Measurements from ENCODE around the gene ZRANB1. TPM values are rescaled to one million over a fixed set of nuclear protein-coding genes. Genes with fewer than 3 reads are reported as not detected.

Gene ZRANB1
- total RNA-seq, 3 donors from 2014 or later = 12.4 to 13.3 (median 13.0) TPM

GRCh38 chr10:124998624-124999291, 56.8 kb downstream of the ZRANB1 start:
- no peak for ATAC-seq
- no peaks in the 10 kb centered on the region for H3K36me3 Mint-ChIP-seq (ENCODE audit: insufficient read depth)
- no peaks in the 10 kb centered on the region for H3K4me1 Mint-ChIP-seq (ENCODE audit: low read depth)
- no peak overlapping the region for H3K4me3 Mint-ChIP-seq
- no peak for DNase-seq
- H3K27me3 Mint-ChIP-seq (ENCODE audit: low read depth) = peaks cover 2% of the 10 kb centered on the region
- no peaks in the 10 kb centered on the region for H3K9me3 Mint-ChIP-seq

GRCh38 chr10:124999433-125000365, 57.8 kb downstream of the ZRANB1 start:
- Mint-ChIP-seq H3K4me3 (no peak overlapping the region), H3K27me3 (ENCODE audit: low read depth) (peaks cover 2% of the 10 kb centered on the region), H3K4me1 (ENCODE audit: low read depth) (no peaks in the 10 kb centered on the region), H3K9me3 (no peaks in the 10 kb centered on the region), H3K36me3 (ENCODE audit: insufficient read depth) (no peaks in the 10 kb centered on the region)
- no peak for DNase-seq
- ATAC-seq = no peak

GRCh38 chr10:125000366-125001312, 58.7 kb downstream of the ZRANB1 start:
- no peaks in the 10 kb centered on the region for H3K36me3 Mint-ChIP-seq (ENCODE audit: insufficient read depth)
- H3K4me1 Mint-ChIP-seq (ENCODE audit: low read depth) = no peaks in the 10 kb centered on the region
- no peak overlapping the region for H3K4me3 Mint-ChIP-seq
- peaks cover 2% of the 10 kb centered on the region for H3K27me3 Mint-ChIP-seq (ENCODE audit: low read depth)
- no peaks in the 10 kb centered on the region for H3K9me3 Mint-ChIP-seq
- DNase-seq (no peak), ATAC-seq (no peak)

GRCh38 chr10:125001313-125002046, 59.6 kb downstream of the ZRANB1 start:
- no peaks in the 10 kb centered on the region for H3K36me3 Mint-ChIP-seq (ENCODE audit: insufficient read depth)
- no peak for DNase-seq
- H3K4me1 Mint-ChIP-seq (ENCODE audit: low read depth) = no peaks in the 10 kb centered on the region
- H3K4me3 Mint-ChIP-seq = no peak overlapping the region
- no peak for ATAC-seq
- no peaks in the 10 kb centered on the region for H3K9me3 Mint-ChIP-seq
- H3K27me3 Mint-ChIP-seq (ENCODE audit: low read depth) = peaks cover 2% of the 10 kb centered on the region

GRCh38 chr10:125002047-125002422, 60.1 kb downstream of the ZRANB1 start:
- no peaks in the 10 kb centered on the region for H3K36me3 Mint-ChIP-seq (ENCODE audit: insufficient read depth)
- DNase-seq (no peak), ATAC-seq (no peak)
- no peaks in the 10 kb centered on the region for H3K9me3 Mint-ChIP-seq
- H3K4me1 Mint-ChIP-seq (ENCODE audit: low read depth) = no peaks in the 10 kb centered on the region
- peaks cover 2% of the 10 kb centered on the region for H3K27me3 Mint-ChIP-seq (ENCODE audit: low read depth)
- H3K4me3 Mint-ChIP-seq = no peak overlapping the region

- Mint-ChIP-seq H3K9me3 (no peaks in the 10 kb centered on the region), H3K27me3 (ENCODE audit: low read depth) (peaks cover 2% of the 10 kb centered on the region), H3K36me3 (ENCODE audit: insufficient read depth) (no peaks in the 10 kb centered on the region), H3K4me3 (no peak overlapping the region), H3K4me1 (ENCODE audit: low read depth) (no peaks in the 10 kb centered on the region)
- DNase-seq (no peak), ATAC-seq (no peak)
Measured at GRCh38 chr10:125002423-125003145, 60.7 kb downstream of the ZRANB1 start.

- H3K9me3 Mint-ChIP-seq = no peaks in the 10 kb centered on the region
- no peaks in the 10 kb centered on the region for H3K36me3 Mint-ChIP-seq (ENCODE audit: insufficient read depth)
- no peak overlapping the region for H3K4me3 Mint-ChIP-seq
- H3K4me1 Mint-ChIP-seq (ENCODE audit: low read depth) = no peaks in the 10 kb centered on the region
- no peak for DNase-seq
- no peak for ATAC-seq
- peaks cover 2% of the 10 kb centered on the region for H3K27me3 Mint-ChIP-seq (ENCODE audit: low read depth)
Measured at GRCh38 chr10:125003146-125003900, 61.4 kb downstream of the ZRANB1 start.

- Mint-ChIP-seq H3K4me3 (no peak overlapping the region), H3K4me1 (ENCODE audit: low read depth) (no peaks in the 10 kb centered on the region), H3K9me3 (no peaks in the 10 kb centered on the region), H3K36me3 (ENCODE audit: insufficient read depth) (no peaks in the 10 kb centered on the region), H3K27me3 (ENCODE audit: low read depth) (peaks cover 2% of the 10 kb centered on the region)
- no peak for ATAC-seq
- no peak for DNase-seq
Measured at GRCh38 chr10:125003901-125004467, 62.1 kb downstream of the ZRANB1 start.

GRCh38 chr10:125004571-125005311, 62.8 kb downstream of the ZRANB1 start:
- Mint-ChIP-seq H3K4me3 (no peak overlapping the region), H3K27me3 (ENCODE audit: low read depth) (peaks cover 2% of the 10 kb centered on the region), H3K4me1 (ENCODE audit: low read depth) (no peaks in the 10 kb centered on the region), H3K36me3 (ENCODE audit: insufficient read depth) (no peaks in the 10 kb centered on the region), H3K9me3 (no peaks in the 10 kb centered on the region)
- DNase-seq = no peak
- ATAC-seq = no peak

- Mint-ChIP-seq H3K4me3 (no peak overlapping the region), H3K27me3 (ENCODE audit: low read depth) (peaks cover 2% of the 10 kb centered on the region), H3K36me3 (ENCODE audit: insufficient read depth) (no peaks in the 10 kb centered on the region), H3K9me3 (no peaks in the 10 kb centered on the region), H3K4me1 (ENCODE audit: low read depth) (no peaks in the 10 kb centered on the region)
- DNase-seq (no peak), ATAC-seq (no peak)
Measured at GRCh38 chr10:125005312-125006187, 63.6 kb downstream of the ZRANB1 start.

GRCh38 chr10:125006188-125006680, 64.3 kb downstream of the ZRANB1 start:
- Mint-ChIP-seq H3K9me3 (no peaks in the 10 kb centered on the region), H3K4me3 (no peak overlapping the region), H3K36me3 (ENCODE audit: insufficient read depth) (no peaks in the 10 kb centered on the region), H3K27me3 (ENCODE audit: low read depth) (peaks cover 2% of the 10 kb centered on the region), H3K4me1 (ENCODE audit: low read depth) (no peaks in the 10 kb centered on the region)
- DNase-seq (no peak), ATAC-seq (no peak)

Measured in activated T-cell treated with anti-CD3 and anti-CD28 coated beads, Interleukin-2, amount 50 U/mL, for 4 hours (primary cell).